OCI-LY7 (cell line): Measurements from ENCODE around the gene FAM210B. TPM values are rescaled to one million over a fixed set of nuclear protein-coding genes. Genes with fewer than 3 reads are reported as not detected.

Experiments
- BruUV-seq: library from RNA; stranded (reverse); fragments of 400-500 nt; replicated peaks from 2 replicates; lab custom pipeline; 2021; lab: Mats Ljungman, UMichigan
- CTCF ChIA-PET: fragments of 300-600 bp; sonication (Branson Sonifier 250); formaldehyde crosslinking; loops from one replicate; lab custom pipeline; 2022; ENCODE audit warnings: antibody characterized with exemption; ENCODE audit not compliant: unreplicated experiment; lab: Charles Lee
- POLR2A ChIA-PET: fragments of 300-600 bp; sonication (Branson Sonifier 250); formaldehyde crosslinking; loops from one replicate; lab custom pipeline; 2022; ENCODE audit warnings: antibody characterized with exemption; lab: Charles Lee
- DNase-seq: peaks from one replicate; pipeline ENCODE4 v3.0.0-alpha.2; 2015; ENCODE audit warnings: low spot score
- H2AFZ ChIP-seq: fragments of 200-600 bp; sonication (generic), shearing (Covaris generic); 2 replicates; pipeline ENCODE4 v1.6.1; 2014; ENCODE audit warnings: mild to moderate bottlenecking, antibody characterized with exemption, low read length, moderate library complexity
- H3K27ac ChIP-seq: fragments of 200-600 bp; sonication (generic); 2 replicates; pipeline ENCODE4 v1.5.1; 2014; ENCODE audit warnings: mixed run types, low read depth, mild to moderate bottlenecking, moderate library complexity, low read length, inconsistent platforms; ENCODE audit not compliant: poor library complexity, severe bottlenecking
- H3K36me3 ChIP-seq: fragments of 200-600 bp; sonication (generic); 2 replicates; pipeline ENCODE4 v1.6.1; 2014; ENCODE audit warnings: mild to moderate bottlenecking, antibody characterized with exemption, low read length, moderate library complexity, mixed read lengths; ENCODE audit not compliant: insufficient read depth
- H3K4me1 ChIP-seq: fragments of 200-600 bp; sonication (generic); 2 replicates; pipeline ENCODE4 v1.5.1; 2014; ENCODE audit warnings: mild to moderate bottlenecking, low read length; ENCODE audit not compliant: insufficient read depth, poor library complexity, severe bottlenecking
- H3K4me2 ChIP-seq: fragments of 200-600 bp; sonication (generic); 2 replicates; pipeline ENCODE4 v1.6.1; 2014; ENCODE audit warnings: mild to moderate bottlenecking, low read length
- H3K4me3 ChIP-seq: fragments of 200-600 bp; sonication (generic); 2 replicates; pipeline ENCODE4 v1.5.1; 2014; ENCODE audit warnings: mild to moderate bottlenecking, low read depth, low read length; ENCODE audit not compliant: poor library complexity, severe bottlenecking
- H3K79me2 ChIP-seq: fragments of 200-600 bp; sonication (generic); 2 replicates; pipeline ENCODE4 v1.6.1; 2016; ENCODE audit warnings: low read depth, mild to moderate bottlenecking, low read length, moderate library complexity, mixed read lengths; ENCODE audit not compliant: insufficient read depth
- H3K9me2 ChIP-seq: fragments of 200-600 bp; sonication (generic); 2 replicates; pipeline ENCODE4 v1.6.1; 2016; ENCODE audit warnings: mild to moderate bottlenecking, low read length, mixed read lengths; ENCODE audit not compliant: insufficient read depth
- H3K9me3 ChIP-seq: fragments of 200-600 bp; sonication (generic); 2 replicates; pipeline ENCODE4 v1.6.1; 2014; ENCODE audit warnings: mild to moderate bottlenecking, mixed run types, low read length, mixed read lengths
- H4K20me1 ChIP-seq: fragments of 200-600 bp; sonication (generic); 2 replicates; pipeline ENCODE4 v1.6.1; 2014; ENCODE audit warnings: mild to moderate bottlenecking, antibody characterized with exemption, low read length, moderate library complexity, mixed read lengths; ENCODE audit not compliant: insufficient read depth
- EZH2phosphoT487 ChIP-seq: fragments of 200-600 bp; sonication (generic); IDR thresholded peaks from 2 replicates; pipeline ENCODE4 v1.6.1; 2018; ENCODE audit warnings: low read depth, borderline replicate concordance, mild to moderate bottlenecking, mixed run types, antibody characterized with exemption, low read length, moderate library complexity, mixed read lengths
- intact Hi-C: fragments of 100-400 bp; cut with micrococcal nuclease; formaldehyde crosslinking; loops from one replicate; pipeline ENCODE4 v1.10.0; 2022; ENCODE audit not compliant: unreplicated experiment
- total RNA-seq, 2 experiments: library from RNA; depleted of rRNA in 1 of 2; stranded (reverse); fragments of >200 nt in 1 of 2; shearing (Covaris generic) in 1 of 2; gene quantifications; 2 replicates each; pipeline ENCODE4 v1.2.3, GENCODE V29; 2014 to 2022
- TF ChIP-seq, protein P1 (sequence below): fragments of 200-600 bp; sonication (generic); conservative IDR thresholded peaks from 2 replicates; pipeline ENCODE4 v1.5.1; 2014; ENCODE audit warnings: mild to moderate bottlenecking, antibody characterized with exemption, low read length, moderate library complexity, mixed read lengths

Gene FAM210B
- total RNA-seq, 2 experiments from 2014 or later, result 0.19 to 1.3 TPM

DNA sequence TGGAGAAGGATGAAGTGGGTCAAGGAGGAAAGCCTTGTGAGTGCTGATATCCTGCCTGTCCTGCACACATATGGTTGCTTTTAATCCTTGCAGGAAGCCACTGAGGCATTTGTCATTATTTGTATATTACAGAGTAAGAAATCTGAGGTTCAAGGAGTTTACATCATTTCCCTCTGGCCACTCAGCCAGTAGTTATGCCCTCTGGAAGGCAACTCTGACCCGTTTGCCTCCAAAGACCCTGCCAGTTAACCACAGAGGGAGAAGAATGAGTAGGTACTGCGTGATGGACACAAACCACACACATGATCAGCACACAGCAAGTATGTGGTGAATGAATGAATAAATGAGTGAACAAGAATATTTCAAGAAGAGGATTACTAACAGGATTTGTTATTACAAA lies 7.9 kb upstream of the FAM210B start:
- POLR2A ChIA-PET, result no interaction called here
- Histone ChIP-seq H3K79me2 (no peaks in the 10 kb centered on the region), H3K27ac (no peak overlapping the region), H3K9me2 (no peaks in the 10 kb centered on the region), H3K4me1 (no peaks in the 10 kb centered on the region), H3K4me2 (no peak overlapping the region), H3K36me3 (no peaks in the 10 kb centered on the region), H4K20me1 (no peaks in the 10 kb centered on the region), H2AFZ (no peak overlapping the region), H3K4me3 (no peak overlapping the region), H3K9me3 (no peaks in the 10 kb centered on the region)
- BruUV-seq, result no TSS peak
- TF ChIP-seq EZH2phosphoT487, result no peak
- TF ChIP-seq, protein P1, sequence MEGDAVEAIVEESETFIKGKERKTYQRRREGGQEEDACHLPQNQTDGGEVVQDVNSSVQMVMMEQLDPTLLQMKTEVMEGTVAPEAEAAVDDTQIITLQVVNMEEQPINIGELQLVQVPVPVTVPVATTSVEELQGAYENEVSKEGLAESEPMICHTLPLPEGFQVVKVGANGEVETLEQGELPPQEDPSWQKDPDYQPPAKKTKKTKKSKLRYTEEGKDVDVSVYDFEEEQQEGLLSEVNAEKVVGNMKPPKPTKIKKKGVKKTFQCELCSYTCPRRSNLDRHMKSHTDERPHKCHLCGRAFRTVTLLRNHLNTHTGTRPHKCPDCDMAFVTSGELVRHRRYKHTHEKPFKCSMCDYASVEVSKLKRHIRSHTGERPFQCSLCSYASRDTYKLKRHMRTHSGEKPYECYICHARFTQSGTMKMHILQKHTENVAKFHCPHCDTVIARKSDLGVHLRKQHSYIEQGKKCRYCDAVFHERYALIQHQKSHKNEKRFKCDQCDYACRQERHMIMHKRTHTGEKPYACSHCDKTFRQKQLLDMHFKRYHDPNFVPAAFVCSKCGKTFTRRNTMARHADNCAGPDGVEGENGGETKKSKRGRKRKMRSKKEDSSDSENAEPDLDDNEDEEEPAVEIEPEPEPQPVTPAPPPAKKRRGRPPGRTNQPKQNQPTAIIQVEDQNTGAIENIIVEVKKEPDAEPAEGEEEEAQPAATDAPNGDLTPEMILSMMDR, result no peak
- DNase-seq, result no peak
- intact Hi-C loops, result no loop called here
- CTCF ChIA-PET, result no interaction called here

GRCh38 chr20:56352345-56353055 lies 6.3 kb upstream of the FAM210B start:
- H3K9me2 ChIP-seq, result no peaks in the 10 kb centered on the region
- DNase-seq, result no peak
- no peaks in the 10 kb centered on the region for H3K4me1 ChIP-seq
- no TSS peak for BruUV-seq
- H3K79me2 ChIP-seq, result no peaks in the 10 kb centered on the region
- POLR2A ChIA-PET, result interaction anchor here (1.0 to 1.4 kb wide), 2 partner anchors 23 to 34 kb away, joined by 3 to 4 read pairs; no protein-coding TSS in a partner anchor
- intact Hi-C loops, result no loop called here
- no peak overlapping the region for H3K27ac ChIP-seq
- H3K4me3 ChIP-seq, result no peak overlapping the region
- H4K20me1 ChIP-seq, result no peaks in the 10 kb centered on the region
- CTCF ChIA-PET, result no interaction called here
- no peak overlapping the region for H3K4me2 ChIP-seq
- no peaks in the 10 kb centered on the region for H3K36me3 ChIP-seq
- no peak overlapping the region for H2AFZ ChIP-seq
- no peak for TF ChIP-seq EZH2phosphoT487
- TF ChIP-seq, protein P1, result no peak
- H3K9me3 ChIP-seq, result no peaks in the 10 kb centered on the region

DNA sequence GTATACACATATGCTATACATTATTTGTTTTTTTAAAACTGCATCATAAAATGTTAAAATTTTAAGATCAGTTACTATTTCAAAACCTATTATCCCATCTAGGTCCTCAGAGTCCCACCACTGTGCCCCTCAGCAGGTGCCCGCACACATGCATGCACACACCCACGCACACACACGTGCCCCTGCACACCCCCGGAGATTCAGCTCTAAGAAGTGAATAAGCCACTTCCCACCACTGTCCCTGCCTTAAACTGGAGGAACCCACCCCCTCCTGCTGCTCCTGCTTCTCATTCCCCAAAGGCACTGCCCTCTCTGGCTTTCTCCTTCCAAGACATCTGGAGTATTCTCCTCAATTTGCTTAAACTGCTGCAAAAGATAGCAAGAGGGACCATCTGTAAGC lies 5.4 kb upstream of the FAM210B start:
- no peaks in the 10 kb centered on the region for H3K36me3 ChIP-seq
- H4K20me1 ChIP-seq, result no peaks in the 10 kb centered on the region
- H3K9me3 ChIP-seq, result no peaks in the 10 kb centered on the region
- H2AFZ ChIP-seq, result no peak overlapping the region
- no peak overlapping the region for H3K27ac ChIP-seq
- intact Hi-C loops, result no loop called here
- H3K4me3 ChIP-seq, result no peak overlapping the region
- TF ChIP-seq, protein P1, result no peak
- no peak for TF ChIP-seq EZH2phosphoT487
- ChIA-PET CTCF (no interaction called here), POLR2A (interaction anchor here (0.5 to 1.4 kb wide), 2 partner anchors 33 to 1236 kb away, joined by 3 to 4 read pairs; no protein-coding TSS in a partner anchor)
- no peak overlapping the region for H3K4me2 ChIP-seq
- DNase-seq, result no peak
- no TSS peak for BruUV-seq
- no peaks in the 10 kb centered on the region for H3K9me2 ChIP-seq
- H3K4me1 ChIP-seq, result no peaks in the 10 kb centered on the region
- H3K79me2 ChIP-seq, result no peaks in the 10 kb centered on the region
